GM23248 (cell line): ENCODE data around the gene MYO7B.

Source experiments
- EZH2 ChIP-seq: fragments of 200-600 bp; sonication (generic); IDR thresholded peaks from 2 replicates; pipeline ENCODE4 v1.6.1; 2018; ENCODE audit warnings: antibody characterized with exemption, mild to moderate bottlenecking; ENCODE audit not compliant: insufficient read depth, poor library complexity, severe bottlenecking
- EZH2phosphoT487 ChIP-seq: fragments of 200-600 bp; sonication (generic); IDR thresholded peaks from 2 replicates; pipeline ENCODE4 v1.6.1; 2018; ENCODE audit warnings: antibody characterized with exemption, moderate library complexity, mild to moderate bottlenecking, low read depth; ENCODE audit not compliant: insufficient read depth

DNA sequence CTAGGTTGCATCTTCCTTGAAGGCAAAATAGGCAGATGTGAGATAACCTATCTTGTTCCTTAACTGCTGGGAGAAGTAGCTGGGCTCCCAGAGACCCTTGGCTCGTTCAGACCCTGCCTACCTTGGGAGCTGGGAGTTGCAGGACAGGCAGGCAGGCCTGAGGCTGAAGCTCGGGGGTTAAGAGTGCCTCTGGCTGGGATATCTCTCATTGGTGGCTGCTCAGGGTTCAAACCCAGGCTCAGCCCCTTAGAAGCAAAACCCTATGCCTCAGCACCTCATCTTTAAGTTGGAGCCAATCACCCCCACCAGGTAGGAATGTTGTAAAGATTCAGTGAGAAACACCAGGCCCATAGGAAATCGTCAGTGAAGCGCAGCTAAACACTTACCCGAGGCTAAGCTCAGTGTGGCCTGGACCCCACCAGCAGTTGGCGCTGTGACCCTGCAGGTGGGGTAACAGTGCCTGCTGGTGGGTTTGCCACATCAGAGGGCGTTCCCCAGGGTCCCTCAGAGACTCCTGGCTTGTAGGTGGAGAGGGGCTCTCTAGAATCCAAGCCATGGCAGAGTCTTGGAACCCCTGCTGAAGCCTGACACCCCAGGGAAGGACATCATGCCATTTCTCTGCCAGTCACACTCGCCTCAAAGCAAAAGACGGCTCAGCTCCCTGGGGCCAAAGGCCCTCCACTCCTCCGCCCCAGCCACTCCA is 55.9 kb downstream of the MYO7B start:
- no peak for TF ChIP-seq EZH2phosphoT487
- TF ChIP-seq EZH2: no peak
